HEK293 (cell line): ENCODE data around the gene TBC1D30.

Experiments used
- CTCF ChIA-PET: fragments of 350-600 bp; formaldehyde crosslinking; extraction: SDS; loops from one replicate; lab custom pipeline; 2021; ENCODE audit warnings: antibody characterized with exemption; lab: Yijun Ruan, JAX
- POLR2A ChIA-PET: fragments of 300-600 bp; formaldehyde crosslinking; extraction: SDS; loops from one replicate; lab custom pipeline; 2020; ENCODE audit warnings: antibody characterized with exemption, inconsistent platforms; lab: Yijun Ruan, JAX
- H3K27ac ChIP-seq: fragments of 200-500 bp; sonication (Bioruptor generic); 2 replicates; pipeline ENCODE4 v1.5.1; 2014; ENCODE audit warnings: low read depth, low read length, control low read depth, inconsistent platforms; ENCODE audit errors: extremely low read depth
- H3K36me3 ChIP-seq, 2 experiments: fragments of 200-500 bp in 1 of 2; sonication (Bioruptor generic) in 1 of 2; 1 replicate in 1 of 2; 2 replicates in 1 of 2; pipeline ENCODE4 v1.5.1; 2014 to 2017; ENCODE audit warnings: inconsistent platforms in 2 of 2, low read length in 2 of 2; ENCODE audit not compliant: control insufficient read depth in 2 of 2, insufficient read depth in 1 of 2
- H3K4me1 ChIP-seq: fragments of 200-500 bp; sonication (Bioruptor generic); 2 replicates; pipeline ENCODE4 v1.5.1; 2014; ENCODE audit warnings: mild to moderate bottlenecking, low read length, inconsistent platforms; ENCODE audit not compliant: control insufficient read depth, insufficient read depth
- H3K4me3 ChIP-seq: 2 replicates; pipeline ENCODE4 v1.5.1; 2011; ENCODE audit warnings: low read depth, mild to moderate bottlenecking, control low read depth, low read length, moderate library complexity
- H3K9me3 ChIP-seq: fragments of 200-500 bp; sonication (Bioruptor generic); 2 replicates; pipeline ENCODE4 v1.5.1; 2014; ENCODE audit warnings: low read depth, low read length, inconsistent platforms; ENCODE audit not compliant: control insufficient read depth, insufficient read depth
- GLIS1 ChIP-seq: fragments of 450-650 bp; formaldehyde crosslinking; IDR thresholded peaks from 2 replicates; pipeline ENCODE4 v1.5.1; 2016; ENCODE audit warnings: missing biosample characterization, missing genetic modification characterization
- GLIS2 ChIP-seq: fragments of 450-650 bp; formaldehyde crosslinking; IDR thresholded peaks from 2 replicates; pipeline ENCODE4 v1.5.1; 2016; ENCODE audit warnings: missing biosample characterization, missing genetic modification characterization
- HIC1 ChIP-seq: fragments of 450-650 bp; formaldehyde crosslinking; IDR thresholded peaks from 2 replicates; pipeline ENCODE4 v1.5.1; 2016; ENCODE audit warnings: missing biosample characterization, missing genetic modification characterization
- KLF17 ChIP-seq: fragments of 450-650 bp; formaldehyde crosslinking; IDR thresholded peaks from 2 replicates; pipeline ENCODE4 v1.5.1; 2016; ENCODE audit warnings: missing biosample characterization, missing genetic modification characterization
- KLF7 ChIP-seq: fragments of 450-650 bp; formaldehyde crosslinking; IDR thresholded peaks from 2 replicates; pipeline ENCODE4 v1.5.1; 2016; ENCODE audit warnings: missing biosample characterization, missing genetic modification characterization, borderline replicate concordance
- REPIN1 ChIP-seq: fragments of 450-650 bp; formaldehyde crosslinking; IDR thresholded peaks from 2 replicates; pipeline ENCODE4 v1.5.1; 2017; ENCODE audit warnings: missing biosample characterization, missing genetic modification characterization, low read depth
- REST ChIP-seq: fragments of 450-650 bp; formaldehyde crosslinking; IDR thresholded peaks from 2 replicates; pipeline ENCODE4 v1.5.1; 2016; ENCODE audit warnings: missing biosample characterization, missing genetic modification characterization
- SP3 ChIP-seq: fragments of 450-650 bp; formaldehyde crosslinking; IDR thresholded peaks from 2 replicates; pipeline ENCODE4 v1.5.1; 2016; ENCODE audit warnings: missing biosample characterization, missing genetic modification characterization
- TCF7L2 ChIP-seq: IDR thresholded peaks from 2 replicates; pipeline ENCODE4 v1.6.1; 2011; ENCODE audit warnings: low read depth, mild to moderate bottlenecking, inconsistent platforms, low read length, moderate library complexity, borderline replicate concordance
- ZBTB17 ChIP-seq: fragments of 450-650 bp; formaldehyde crosslinking; IDR thresholded peaks from 2 replicates; pipeline ENCODE4 v1.5.1; 2016; ENCODE audit warnings: missing biosample characterization, missing genetic modification characterization
- ZBTB44 ChIP-seq: fragments of 450-650 bp; IDR thresholded peaks from 2 replicates; pipeline ENCODE4 v1.5.1; 2018; ENCODE audit warnings: missing biosample characterization, mild to moderate bottlenecking, missing genetic modification characterization
- ZNF10 ChIP-seq: fragments of 450-650 bp; formaldehyde crosslinking; IDR thresholded peaks from 2 replicates; pipeline ENCODE4 v1.5.1; 2017; ENCODE audit warnings: missing biosample characterization, missing genetic modification characterization
- ZNF280D ChIP-seq: fragments of 450-650 bp; formaldehyde crosslinking; IDR thresholded peaks from 2 replicates; pipeline ENCODE4 v1.5.1; 2016; ENCODE audit warnings: missing biosample characterization, missing genetic modification characterization
- ZNF324 ChIP-seq: fragments of 450-650 bp; formaldehyde crosslinking; IDR thresholded peaks from 2 replicates; pipeline ENCODE4 v1.5.1; 2016; ENCODE audit warnings: missing biosample characterization, missing genetic modification characterization
- ZNF423 ChIP-seq: fragments of 450-650 bp; formaldehyde crosslinking; IDR thresholded peaks from 2 replicates; pipeline ENCODE4 v1.5.1; 2016; ENCODE audit warnings: missing biosample characterization, missing genetic modification characterization
- ZNF488 ChIP-seq: fragments of 450-650 bp; formaldehyde crosslinking; IDR thresholded peaks from 2 replicates; pipeline ENCODE4 v1.5.1; 2016; ENCODE audit warnings: missing biosample characterization, missing genetic modification characterization
- ZNF555 ChIP-seq: fragments of 450-650 bp; formaldehyde crosslinking; conservative IDR thresholded peaks from 2 replicates; pipeline ENCODE4 v1.5.1; 2017; ENCODE audit warnings: missing biosample characterization, mild to moderate bottlenecking, missing genetic modification characterization, inconsistent platforms
- ZNF561 ChIP-seq: fragments of 450-650 bp; IDR thresholded peaks from 2 replicates; pipeline ENCODE4 v1.5.1; 2018; ENCODE audit warnings: missing biosample characterization, missing genetic modification characterization, borderline replicate concordance
- ZNF600 ChIP-seq: fragments of 450-650 bp; formaldehyde crosslinking; IDR thresholded peaks from 2 replicates; pipeline ENCODE4 v1.5.1; 2016; ENCODE audit warnings: missing biosample characterization, missing genetic modification characterization
- ZNF629 ChIP-seq: fragments of 450-650 bp; formaldehyde crosslinking; IDR thresholded peaks from 2 replicates; pipeline ENCODE4 v1.5.1; 2017; ENCODE audit warnings: missing biosample characterization, missing genetic modification characterization
- ZNF707 ChIP-seq: fragments of 450-650 bp; formaldehyde crosslinking; IDR thresholded peaks from 2 replicates; pipeline ENCODE4 v1.5.1; 2016; ENCODE audit warnings: missing biosample characterization, missing genetic modification characterization
- ZSCAN16 ChIP-seq: fragments of 450-650 bp; formaldehyde crosslinking; IDR thresholded peaks from 2 replicates; pipeline ENCODE4 v1.5.1; 2016; ENCODE audit warnings: missing biosample characterization, missing genetic modification characterization

TBC1D30 gene

GRCh38 chr12:64790166-64790565, 34.3 kb upstream of the TBC1D30 start:
- H3K4me3 ChIP-seq = no peak overlapping the region
- POLR2A ChIA-PET = no interaction called here
- H3K27ac ChIP-seq = no peak overlapping the region
- TF ChIP-seq REST (no peak), KLF7 (tag by site-specific recombination) (no peak), ZNF488 (tag by site-specific recombination) (no peak), GLIS1 (tag by site-specific recombination) (no peak), HIC1 (no peak), ZNF10 (tag by site-specific recombination) (no peak), ZNF600 (tag by site-specific recombination) (no peak), TCF7L2 (no peak), ZNF280D (tag by site-specific recombination) (no peak)
- no peaks in the 10 kb centered on the region for H3K9me3 ChIP-seq
- no peaks in the 10 kb centered on the region for H3K4me1 ChIP-seq
- CTCF ChIA-PET = interaction anchor here (0.6 to 1.9 kb wide), 3 partner anchors 12 to 1310 kb away, joined by 4 to 15 read pairs (median 4); no protein-coding TSS in a partner anchor
- peaks cover 0 to 9% of the 10 kb centered on the region in 2 experiments; a peak in 1 of 3 replicates for H3K36me3 ChIP-seq

GRCh38 chr12:64791036-64791435, 33.4 kb upstream of the TBC1D30 start:
- Histone ChIP-seq H3K4me3 (no peak overlapping the region), H3K4me1 (no peaks in the 10 kb centered on the region), H3K27ac (no peak overlapping the region), H3K9me3 (no peaks in the 10 kb centered on the region)
- POLR2A ChIA-PET = no interaction called here
- TF ChIP-seq ZNF324 (tag by site-specific recombination) (no peak), ZNF629 (no peak), ZNF555 (tag by site-specific recombination) (no peak), ZNF561 (tag by site-specific recombination) (no peak), REPIN1 (tag by site-specific recombination) (no peak), ZBTB44 (no peak), KLF17 (tag by site-specific recombination) (no peak), ZNF423 (tag by site-specific recombination) (no peak), ZSCAN16 (no peak), SP3 (tag by site-specific recombination) (no peak), ZBTB17 (no peak), ZNF707 (tag by site-specific recombination) (no peak), ZNF600 (tag by site-specific recombination) (no peak), GLIS2 (tag by site-specific recombination) (no peak)
- TF ChIP-seq, all 188 proteins: peak for 0
- peaks cover 0 to 9% of the 10 kb centered on the region in 2 experiments; a peak in 1 of 3 replicates for H3K36me3 ChIP-seq
- CTCF ChIA-PET = interaction anchor here (1.4 kb wide), 1 partner anchor 241 kb away, joined by 3 read pairs; no protein-coding TSS in a partner anchor
